Subcutaneous abdominal adipose tissue (tissue), 5 donors: ENCODE data around the gene ADI1.

Experiments
- H3K27ac ChIP-seq: one replicate; pipeline ENCODE4 v1.7.0; 2013; ENCODE audit warnings: low read depth, mild to moderate bottlenecking, inconsistent platforms, low read length, moderate library complexity
- H3K27me3 ChIP-seq, 5 donors: one replicate each; pipeline ENCODE4 v1.7.0; 2013; ENCODE audit warnings: low read length in 5 of 5, inconsistent platforms in 1 of 5; ENCODE audit not compliant: control insufficient read depth in 5 of 5, insufficient read depth in 4 of 5
- H3K36me3 ChIP-seq, 5 donors: one replicate each; pipeline ENCODE4 v1.7.0; 2013; ENCODE audit warnings: low read length in 5 of 5; ENCODE audit not compliant: control insufficient read depth in 5 of 5, insufficient read depth in 5 of 5
- H3K4me1 ChIP-seq, 5 donors: one replicate each; pipeline ENCODE4 v1.7.0; 2013; ENCODE audit warnings: low read length in 5 of 5, mild to moderate bottlenecking in 3 of 5, moderate library complexity in 1 of 5; ENCODE audit not compliant: control insufficient read depth in 5 of 5, insufficient read depth in 5 of 5
- H3K4me3 ChIP-seq, 5 donors: one replicate each; pipeline ENCODE4 v1.7.0; 2013; ENCODE audit warnings: low read length in 5 of 5, low read depth in 1 of 5
- H3K9ac ChIP-seq, 5 donors: one replicate each; pipeline ENCODE4 v1.7.0; 2013; ENCODE audit warnings: low read length in 5 of 5, mild to moderate bottlenecking in 4 of 5, moderate library complexity in 3 of 5
- H3K9me3 ChIP-seq, 5 donors: one replicate each; pipeline ENCODE4 v1.7.0; 2013; ENCODE audit warnings: low read length in 5 of 5; ENCODE audit not compliant: control insufficient read depth in 5 of 5
- donor health status: healthy.
- donor health status: healthy.
- donor health status: healthy.
- donor health status: healthy.
- donor health status: healthy.

Gene ADI1

DNA sequence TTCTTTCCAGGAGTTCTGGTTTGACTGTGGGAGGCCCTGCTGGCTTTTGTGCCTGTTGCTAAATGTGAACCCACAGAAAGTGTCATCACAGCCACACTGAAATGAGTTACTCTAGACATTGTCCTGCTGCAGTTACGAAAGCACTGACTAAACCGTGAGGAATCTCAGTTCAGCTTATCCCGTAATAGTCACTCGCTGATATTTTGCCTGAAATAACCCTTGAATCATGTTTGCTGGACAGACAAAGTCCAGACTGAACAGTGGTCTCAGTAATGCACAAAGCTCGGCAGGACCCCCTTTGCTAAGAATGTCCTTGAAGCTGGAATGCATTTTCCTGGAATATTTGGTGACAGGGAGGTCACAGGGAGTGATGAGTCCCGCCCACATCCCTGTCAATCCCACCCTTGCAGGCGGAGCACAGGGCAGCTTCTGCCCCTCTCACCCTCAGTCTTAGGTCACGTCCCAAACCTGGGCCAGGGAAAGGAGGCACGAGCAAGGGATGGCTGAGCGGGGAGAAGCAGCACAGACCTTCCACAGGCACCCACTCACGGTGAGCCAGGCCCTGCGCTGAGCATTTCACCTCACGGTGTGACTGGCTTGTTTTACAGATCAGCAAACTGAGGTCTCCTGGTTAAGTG, 53.4 kb downstream of the ADI1 start:
- Histone ChIP-seq H3K27ac (no peak overlapping the region), H3K4me1 (peaks cover 0 to 29% (median 19%) of the 10 kb centered on the region in 5 donors), H3K9ac (no peak overlapping the region), H3K36me3 (peaks cover 0 to 85% (median 75%) of the 10 kb centered on the region in 5 donors), H3K9me3 (no peaks in the 10 kb centered on the region), H3K4me3 (no peak overlapping the region), H3K27me3 (no peaks in the 10 kb centered on the region)

DNA sequence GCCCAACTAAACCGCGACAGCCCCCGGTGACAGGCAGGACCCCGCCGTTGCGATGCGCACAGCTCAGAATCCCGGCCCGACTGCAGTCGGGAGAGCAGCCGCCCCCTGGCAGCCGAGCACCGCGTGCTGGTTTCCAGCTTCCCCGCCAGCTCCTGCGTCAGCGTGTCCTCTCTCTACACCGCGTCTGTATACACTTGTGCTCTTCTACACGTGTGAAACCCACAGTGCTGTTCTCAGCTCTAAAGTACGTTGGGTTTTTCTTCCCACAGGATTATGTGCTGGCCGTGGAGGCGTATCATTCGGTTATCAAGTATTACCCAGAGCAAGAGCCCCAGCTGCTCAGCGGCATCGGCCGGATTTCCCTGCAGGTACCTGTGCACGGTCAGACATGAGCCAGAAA, 54.0 kb downstream of the ADI1 start:
- H3K4me3 ChIP-seq = no peak overlapping the region
- H3K27me3 ChIP-seq = no peaks in the 10 kb centered on the region
- no peak overlapping the region for H3K9ac ChIP-seq
- peaks cover 0 to 23% (median 16%) of the 10 kb centered on the region in 5 donors for H3K4me1 ChIP-seq
- H3K36me3 ChIP-seq = peaks cover 0 to 88% (median 76%) of the 10 kb centered on the region in 5 donors
- no peak overlapping the region for H3K27ac ChIP-seq
- H3K9me3 ChIP-seq = no peaks in the 10 kb centered on the region

DNA sequence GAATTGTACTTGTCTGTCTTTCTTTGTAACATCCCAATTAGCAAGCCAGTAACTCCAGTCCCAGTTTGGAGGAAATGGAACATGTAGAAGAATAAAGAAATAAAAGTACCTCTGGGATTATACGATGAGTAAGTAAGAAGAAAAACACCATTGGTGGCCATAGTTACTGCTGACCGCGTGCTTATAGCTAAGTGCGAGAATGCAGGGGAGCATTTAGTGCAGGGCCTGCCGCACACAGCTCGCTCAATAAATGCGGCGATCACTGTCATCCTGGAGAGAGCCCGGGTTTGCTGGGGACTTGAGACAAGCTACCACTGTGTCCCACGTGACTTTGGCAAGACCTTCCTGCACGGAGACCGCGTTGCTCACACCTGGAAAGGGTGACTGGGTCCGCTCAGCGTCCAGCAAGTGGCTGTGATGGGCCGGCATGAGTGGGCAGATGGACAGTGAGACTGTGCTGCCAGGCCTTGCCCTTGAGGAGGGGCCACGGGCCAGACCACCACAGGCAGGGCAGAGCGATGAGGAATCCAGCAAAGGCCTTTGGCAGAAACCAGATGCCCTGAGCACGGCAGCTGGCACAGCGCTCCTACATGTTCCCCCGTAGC, 54.8 kb downstream of the ADI1 start:
- Histone ChIP-seq H3K27ac (no peak overlapping the region), H3K9me3 (no peaks in the 10 kb centered on the region), H3K4me1 (peaks cover 0 to 14% (median 8%) of the 10 kb centered on the region in 5 donors), H3K9ac (peak overlapping the region in 1 of 5 donors; percentile 31), H3K4me3 (no peak overlapping the region), H3K36me3 (peaks cover 0 to 88% (median 73%) of the 10 kb centered on the region in 5 donors), H3K27me3 (no peaks in the 10 kb centered on the region)

DNA sequence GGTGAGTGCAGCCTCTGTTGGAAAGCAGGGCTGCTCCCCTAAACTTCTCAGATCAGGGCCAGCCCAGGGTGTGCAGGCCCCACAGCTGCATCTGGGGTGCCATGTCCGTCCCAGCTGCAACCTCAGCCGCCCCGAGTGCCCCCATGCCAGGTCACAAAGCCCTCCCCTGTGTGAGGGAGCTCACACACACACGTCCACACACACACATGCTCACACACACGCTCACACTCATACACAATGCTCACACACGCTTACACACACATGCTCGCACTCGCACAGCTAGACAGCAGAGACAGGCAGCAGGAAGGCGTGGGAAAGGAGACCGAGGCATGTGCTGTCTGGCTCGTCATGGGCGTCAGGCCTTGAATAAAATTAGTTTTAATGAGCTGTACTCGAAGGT, 55.4 kb downstream of the ADI1 start:
- Histone ChIP-seq H3K4me1 (peaks cover 0 to 11% (median 5%) of the 10 kb centered on the region in 5 donors), H3K9ac (no peak overlapping the region), H3K36me3 (peaks cover 0 to 88% (median 72%) of the 10 kb centered on the region in 5 donors), H3K27me3 (no peaks in the 10 kb centered on the region), H3K4me3 (no peak overlapping the region), H3K9me3 (no peaks in the 10 kb centered on the region), H3K27ac (no peak overlapping the region)

DNA sequence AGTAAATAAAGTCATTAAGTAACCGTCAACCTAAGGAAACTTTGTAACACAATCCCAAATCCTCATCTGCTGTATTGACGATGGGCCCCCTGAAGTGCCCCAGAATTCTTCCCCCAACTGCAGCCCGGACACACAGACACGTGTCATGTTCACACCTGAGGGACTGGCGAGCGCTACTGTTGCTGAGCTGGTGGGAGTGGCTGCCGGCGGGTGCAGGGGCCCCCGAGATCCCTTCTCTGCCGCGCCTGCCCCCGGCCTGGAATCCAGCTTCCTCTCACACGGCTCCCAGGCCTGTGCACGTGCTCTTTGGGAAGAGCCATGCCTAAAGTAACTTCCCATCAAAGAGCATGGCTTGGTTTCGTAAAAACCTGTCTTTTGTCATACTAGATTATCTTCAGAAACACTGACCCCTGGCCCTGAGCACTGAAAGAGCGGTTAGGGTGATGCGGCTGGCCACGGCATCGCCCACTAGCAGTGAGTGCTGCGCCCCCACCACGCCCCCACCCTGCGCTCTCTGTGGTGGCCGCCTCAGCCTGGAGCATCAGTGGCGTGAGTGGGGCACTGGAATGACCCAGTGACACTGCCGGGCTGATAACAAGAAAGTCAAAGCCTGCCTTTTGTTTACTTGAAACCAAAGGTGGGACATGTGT, 56.0 kb downstream of the ADI1 start:
- no peak overlapping the region for H3K27ac ChIP-seq
- H3K9me3 ChIP-seq = no peaks in the 10 kb centered on the region
- peaks cover 0 to 11% (median 5%) of the 10 kb centered on the region in 5 donors for H3K4me1 ChIP-seq
- H3K27me3 ChIP-seq = no peaks in the 10 kb centered on the region
- no peak overlapping the region for H3K9ac ChIP-seq
- no peak overlapping the region for H3K4me3 ChIP-seq
- H3K36me3 ChIP-seq = peaks cover 3 to 88% (median 72%) of the 10 kb centered on the region in 5 donors

DNA sequence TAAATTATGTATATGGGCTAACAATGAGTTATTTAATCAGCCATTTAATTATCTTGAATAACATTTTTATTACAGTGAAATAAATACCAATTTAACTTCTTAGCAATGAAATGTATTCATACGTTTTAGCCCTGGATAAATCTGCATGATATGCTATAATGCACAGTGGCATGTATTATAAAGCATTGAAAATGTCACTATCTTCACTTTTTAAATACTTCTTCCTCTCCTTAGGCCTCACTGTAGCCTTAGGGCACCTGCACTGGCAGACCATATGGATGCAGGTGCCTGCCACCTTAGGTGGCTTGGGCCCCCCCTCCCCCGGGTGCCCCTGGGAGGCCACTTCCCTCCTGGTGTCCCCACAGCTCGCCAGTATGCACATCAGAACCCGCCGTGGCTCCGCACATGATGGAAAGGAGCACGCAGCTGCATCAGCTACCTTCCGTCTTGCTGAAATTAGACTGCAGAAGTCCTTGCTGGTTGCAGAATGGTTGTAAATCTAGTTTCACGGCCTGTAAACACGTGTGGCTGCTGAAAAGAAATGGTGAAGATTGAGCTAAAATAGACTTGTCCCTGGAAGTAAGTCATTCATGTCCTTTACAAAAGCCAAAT, 56.7 kb downstream of the ADI1 start:
- Histone ChIP-seq H3K9me3 (no peaks in the 10 kb centered on the region), H3K36me3 (peaks cover 3 to 88% (median 72%) of the 10 kb centered on the region in 5 donors), H3K4me3 (no peak overlapping the region), H3K27me3 (no peaks in the 10 kb centered on the region), H3K9ac (no peak overlapping the region), H3K4me1 (peaks cover 0 to 11% (median 5%) of the 10 kb centered on the region in 5 donors), H3K27ac (no peak overlapping the region)

DNA sequence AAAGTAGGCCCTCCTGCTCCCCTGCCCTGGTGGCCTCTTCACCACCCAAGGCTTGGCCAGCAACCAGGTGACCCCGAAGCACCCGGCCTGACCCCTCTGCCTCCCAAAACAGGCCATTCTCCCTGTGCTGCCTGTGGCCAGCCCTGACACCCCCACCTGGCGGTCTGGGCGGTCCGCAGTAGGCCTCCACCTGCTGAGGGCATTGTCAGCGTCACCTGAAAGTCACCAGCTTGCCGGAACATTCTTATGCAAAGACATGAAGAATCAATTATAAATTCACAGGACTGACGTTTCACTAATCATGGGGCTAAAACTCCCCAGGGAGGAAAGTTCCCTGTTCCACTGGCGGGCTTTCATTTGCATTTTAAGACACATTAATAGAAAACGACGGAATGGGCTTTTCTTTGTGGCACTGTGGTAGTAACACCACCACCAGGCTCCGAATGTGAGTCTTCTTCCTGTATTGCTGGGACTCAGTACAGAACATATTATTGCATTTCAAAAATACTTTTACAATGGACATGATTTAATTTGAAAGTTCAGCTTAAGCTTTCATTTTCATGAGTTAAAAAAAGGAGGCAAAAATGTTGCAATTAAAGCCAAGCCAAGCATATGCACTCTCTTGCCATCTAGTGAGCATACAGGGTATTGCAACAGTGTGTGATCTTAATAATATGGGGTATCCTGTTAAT, 57.4 kb downstream of the ADI1 start:
- Histone ChIP-seq H3K9me3 (no peaks in the 10 kb centered on the region), H3K4me3 (peak overlapping the region in 1 of 5 donors; percentile 39), H3K9ac (no peak overlapping the region), H3K27ac (no peak overlapping the region), H3K36me3 (peaks cover 3 to 85% (median 69%) of the 10 kb centered on the region in 5 donors), H3K27me3 (no peaks in the 10 kb centered on the region), H3K4me1 (peaks cover 0 to 11% (median 5%) of the 10 kb centered on the region in 5 donors)

DNA sequence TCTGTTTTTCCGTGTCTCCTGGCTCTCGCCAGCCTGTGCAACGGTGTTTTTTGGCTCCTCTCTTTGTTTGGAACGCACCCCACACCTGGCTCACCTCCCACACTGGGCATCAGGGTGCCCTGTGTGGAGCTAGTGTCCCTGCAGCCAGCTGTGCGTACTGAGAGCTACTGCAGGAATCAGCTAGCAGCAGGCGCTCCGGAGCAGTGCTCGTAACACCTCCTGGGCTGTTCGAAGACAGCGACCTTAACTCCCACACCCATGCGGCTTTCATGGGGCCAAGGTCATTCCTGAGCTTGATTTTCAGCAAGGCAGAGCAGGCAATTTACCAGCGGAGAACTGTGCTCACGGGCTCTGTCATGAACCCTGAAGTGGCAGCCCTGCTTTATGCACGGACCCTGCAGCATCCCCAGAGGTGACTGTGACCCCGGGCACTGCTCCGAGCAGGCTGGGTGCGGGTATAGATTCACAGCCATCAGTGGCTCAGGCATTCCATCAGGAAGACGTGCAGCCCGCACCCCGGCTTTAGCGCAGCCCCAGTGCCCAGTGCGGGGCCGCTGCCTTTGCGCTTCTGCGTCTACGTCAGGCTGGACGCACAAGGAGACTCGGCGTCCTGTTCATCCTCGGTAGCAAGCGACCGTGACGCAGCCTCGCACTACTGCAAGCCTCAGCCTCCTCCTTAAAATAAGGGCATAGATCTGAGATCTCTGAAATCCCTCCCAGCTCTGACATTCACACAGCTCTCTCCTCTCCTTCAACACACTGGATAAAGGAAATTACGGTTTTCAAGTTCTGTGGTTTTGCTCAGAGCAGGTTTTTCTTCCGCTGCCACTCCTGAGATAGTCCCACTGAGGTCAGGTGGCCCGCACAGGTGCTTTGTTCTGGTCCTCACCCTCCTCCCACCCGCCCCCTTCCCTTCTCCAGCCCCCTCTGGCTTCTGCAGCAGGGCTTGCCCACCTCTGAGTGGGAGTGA, 58.2 kb downstream of the ADI1 start:
- no peak overlapping the region for H3K9ac ChIP-seq

DNA sequence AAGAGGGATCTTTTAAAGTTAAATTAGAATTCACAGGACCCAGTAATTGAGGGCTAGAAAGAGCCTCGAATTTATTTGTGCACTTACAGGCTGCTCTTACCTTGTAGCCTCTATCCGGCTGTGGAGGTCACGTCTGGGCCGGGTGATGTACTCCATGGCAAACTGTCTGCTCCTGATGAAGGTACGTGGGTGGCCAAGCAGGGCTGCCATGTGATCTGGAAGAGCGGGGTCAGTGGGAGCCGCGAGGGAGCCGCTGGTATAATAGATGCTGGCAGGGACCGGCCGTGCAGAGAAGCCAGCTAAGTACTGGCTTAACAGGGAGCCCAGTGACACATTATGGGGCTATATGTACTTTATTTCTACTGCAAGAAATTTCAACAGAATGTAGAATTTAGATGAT, 59.2 kb downstream of the ADI1 start:
- Histone ChIP-seq H3K9ac (no peak overlapping the region), H3K36me3 (peaks cover 4 to 84% (median 55%) of the 10 kb centered on the region in 5 donors), H3K4me1 (peaks cover 0 to 5% (median 5%) of the 10 kb centered on the region in 5 donors), H3K27me3 (no peaks in the 10 kb centered on the region), H3K27ac (no peak overlapping the region), H3K4me3 (no peak overlapping the region), H3K9me3 (no peaks in the 10 kb centered on the region)

More for the DNA sequence above, 58.2 kb downstream of the ADI1 start:
- Histone ChIP-seq H3K27me3 (no peaks in the 10 kb centered on the region), H3K36me3 (peaks cover 3 to 85% (median 64%) of the 10 kb centered on the region in 5 donors), H3K4me3 (no peak overlapping the region), H3K27ac (no peak overlapping the region), H3K4me1 (peaks cover 0 to 9% (median 5%) of the 10 kb centered on the region in 5 donors), H3K9me3 (no peaks in the 10 kb centered on the region)
